ENCODE results near the gene TJP1.

DNA sequence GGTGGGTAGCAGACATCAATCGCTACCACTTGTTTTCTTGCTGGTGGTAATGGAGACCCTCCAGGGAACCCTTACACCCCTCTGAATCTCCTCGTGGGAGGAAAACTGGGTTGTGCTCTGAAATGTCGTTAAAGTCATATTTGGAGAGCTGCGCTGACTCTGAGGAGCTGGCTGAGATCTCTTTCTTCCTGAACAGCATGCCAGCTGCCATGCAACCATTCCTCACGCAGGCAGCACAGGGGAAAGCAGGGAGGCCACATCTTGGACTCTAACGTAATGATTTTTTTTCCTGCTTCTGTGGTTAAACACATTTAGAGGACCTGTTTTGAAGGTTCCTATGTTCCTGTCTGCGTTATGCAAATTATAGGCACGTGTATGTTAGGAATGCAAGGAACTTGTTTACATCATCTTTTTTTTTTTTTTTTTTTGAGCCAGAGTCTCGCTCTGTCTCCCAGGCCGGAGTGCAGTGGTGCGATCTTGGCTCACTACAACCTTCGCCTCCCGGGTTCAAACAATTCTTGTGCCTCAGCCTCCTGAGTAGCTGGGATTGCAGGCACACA is 156.7 kb downstream of the TJP1 start:
- TF ChIP-seq, protein P1, sequence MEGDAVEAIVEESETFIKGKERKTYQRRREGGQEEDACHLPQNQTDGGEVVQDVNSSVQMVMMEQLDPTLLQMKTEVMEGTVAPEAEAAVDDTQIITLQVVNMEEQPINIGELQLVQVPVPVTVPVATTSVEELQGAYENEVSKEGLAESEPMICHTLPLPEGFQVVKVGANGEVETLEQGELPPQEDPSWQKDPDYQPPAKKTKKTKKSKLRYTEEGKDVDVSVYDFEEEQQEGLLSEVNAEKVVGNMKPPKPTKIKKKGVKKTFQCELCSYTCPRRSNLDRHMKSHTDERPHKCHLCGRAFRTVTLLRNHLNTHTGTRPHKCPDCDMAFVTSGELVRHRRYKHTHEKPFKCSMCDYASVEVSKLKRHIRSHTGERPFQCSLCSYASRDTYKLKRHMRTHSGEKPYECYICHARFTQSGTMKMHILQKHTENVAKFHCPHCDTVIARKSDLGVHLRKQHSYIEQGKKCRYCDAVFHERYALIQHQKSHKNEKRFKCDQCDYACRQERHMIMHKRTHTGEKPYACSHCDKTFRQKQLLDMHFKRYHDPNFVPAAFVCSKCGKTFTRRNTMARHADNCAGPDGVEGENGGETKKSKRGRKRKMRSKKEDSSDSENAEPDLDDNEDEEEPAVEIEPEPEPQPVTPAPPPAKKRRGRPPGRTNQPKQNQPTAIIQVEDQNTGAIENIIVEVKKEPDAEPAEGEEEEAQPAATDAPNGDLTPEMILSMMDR (IDR thresholded peaks at IDR 0.05): no peak
- no peak for TF ChIP-seq POLR2A (IDR thresholded peaks at IDR 0.05)
